Measurements from ENCODE around the gene ACTR8. TPM values are rescaled to one million over a fixed set of nuclear protein-coding genes. Genes with fewer than 3 reads are reported as not detected.

ACTR8 gene
- polyA plus RNA-seq, 1 donor from 2014 or later, result 28.4 TPM

DNA sequence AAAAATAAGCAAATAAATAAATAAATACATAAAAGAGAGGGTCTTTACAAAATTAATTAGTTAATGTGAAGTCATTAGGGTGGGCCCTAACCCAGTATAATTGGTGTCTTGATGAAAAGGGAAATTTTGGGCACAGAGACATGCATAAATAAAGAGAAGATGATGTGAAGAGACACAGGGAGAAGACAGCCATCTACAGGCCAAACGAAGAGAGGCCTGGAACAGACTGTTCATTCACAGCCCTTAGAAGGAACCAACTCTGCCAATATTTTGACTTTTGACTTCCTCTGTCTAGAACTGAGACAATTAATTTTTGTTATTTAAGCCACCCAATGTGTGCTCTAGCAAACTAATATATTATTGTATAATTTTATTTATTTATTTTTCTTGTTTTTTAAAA is 39.3 kb upstream of the ACTR8 start:
- H3K36me3 ChIP-seq (ENCODE audit: insufficient read depth, low read length), result no peaks in the 10 kb centered on the region
- no peak overlapping the region for H3K4me3 ChIP-seq (ENCODE audit: low read length)
- H3F3A ChIP-seq (ENCODE audit: insufficient read depth, low read length, poor library complexity, severe bottlenecking), result no peaks in the 10 kb centered on the region
- no peak overlapping the region for H3K4me2 ChIP-seq (ENCODE audit: low read length)
- no peak overlapping the region for H2AFZ ChIP-seq (ENCODE audit: low read depth, low read length)
- TF ChIP-seq MXI1 (conservative IDR thresholded peaks at IDR 0.05; ENCODE audit: poor library complexity, severe bottlenecking), result no peak
- no peak for TF ChIP-seq POLR2AphosphoS5 (IDR thresholded peaks at IDR 0.05)
- TF ChIP-seq CTCF (IDR thresholded peaks at IDR 0.05; ENCODE audit: poor library complexity, severe bottlenecking), result no peak
- no peak for TF ChIP-seq TAF1 (IDR thresholded peaks at IDR 0.05; ENCODE audit: low read depth)
- TF ChIP-seq RAD21 (conservative IDR thresholded peaks at IDR 0.05), result no peak
- TF ChIP-seq EP300 (conservative IDR thresholded peaks at IDR 0.05; ENCODE audit: poor library complexity, severe bottlenecking), result no peak
- no peak for TF ChIP-seq SMC3 (conservative IDR thresholded peaks at IDR 0.05; ENCODE audit: poor library complexity)
- TF ChIP-seq EZH2 (IDR thresholded peaks at IDR 0.05; ENCODE audit: borderline replicate concordance, insufficient read depth, low read length, poor library complexity, severe bottlenecking), result no peak
- no peak for TF ChIP-seq REST (IDR thresholded peaks at IDR 0.05; ENCODE audit: borderline replicate concordance)
- no peak overlapping the region for H3K9ac ChIP-seq (ENCODE audit: low read length)
- no peaks in the 10 kb centered on the region for H3K27me3 ChIP-seq (ENCODE audit: insufficient read depth, low read depth, low read length)
- H3K79me2 ChIP-seq (replicated peaks; ENCODE audit: insufficient read depth, low read length), result no peaks in the 10 kb centered on the region
- no peak overlapping the region for H3K27ac ChIP-seq (ENCODE audit: low read length)
- no peaks in the 10 kb centered on the region for H3K9me3 ChIP-seq (ENCODE audit: low read length)
- no peaks in the 10 kb centered on the region for H4K20me1 ChIP-seq (ENCODE audit: insufficient read depth)
- H3K9me2 ChIP-seq (ENCODE audit: insufficient read depth, low read length), result no peaks in the 10 kb centered on the region

- TF ChIP-seq POLR2AphosphoS5 (IDR thresholded peaks at IDR 0.05) (no peak), CTCF (IDR thresholded peaks at IDR 0.05; ENCODE audit: poor library complexity, severe bottlenecking) (no peak), TAF1 (IDR thresholded peaks at IDR 0.05; ENCODE audit: low read depth) (no peak), EZH2 (IDR thresholded peaks at IDR 0.05; ENCODE audit: borderline replicate concordance, insufficient read depth, low read length, poor library complexity, severe bottlenecking) (no peak), SMC3 (conservative IDR thresholded peaks at IDR 0.05; ENCODE audit: poor library complexity) (no peak), MXI1 (conservative IDR thresholded peaks at IDR 0.05; ENCODE audit: poor library complexity, severe bottlenecking) (no peak), REST (IDR thresholded peaks at IDR 0.05; ENCODE audit: borderline replicate concordance) (no peak), EP300 (conservative IDR thresholded peaks at IDR 0.05; ENCODE audit: poor library complexity, severe bottlenecking) (no peak), RAD21 (conservative IDR thresholded peaks at IDR 0.05) (no peak)
- no peaks in the 10 kb centered on the region for H3K27me3 ChIP-seq (ENCODE audit: insufficient read depth, low read depth, low read length)
- H3K36me3 ChIP-seq (ENCODE audit: insufficient read depth, low read length), result no peaks in the 10 kb centered on the region
- H3K4me2 ChIP-seq (ENCODE audit: low read length), result no peak overlapping the region
- no peaks in the 10 kb centered on the region for H3K79me2 ChIP-seq (replicated peaks; ENCODE audit: insufficient read depth, low read length)
- H3K9me2 ChIP-seq (ENCODE audit: insufficient read depth, low read length), result no peaks in the 10 kb centered on the region
- no peaks in the 10 kb centered on the region for H3F3A ChIP-seq (ENCODE audit: insufficient read depth, low read length, poor library complexity, severe bottlenecking)
- H2AFZ ChIP-seq (ENCODE audit: low read depth, low read length), result no peak overlapping the region
- H3K9me3 ChIP-seq (ENCODE audit: low read length), result no peaks in the 10 kb centered on the region
- no peak overlapping the region for H3K9ac ChIP-seq (ENCODE audit: low read length)
- no peaks in the 10 kb centered on the region for H4K20me1 ChIP-seq (ENCODE audit: insufficient read depth)
- no peak overlapping the region for H3K27ac ChIP-seq (ENCODE audit: low read length)
- H3K4me3 ChIP-seq (ENCODE audit: low read length), result no peak overlapping the region
Observed at GRCh38 chr3:53919741-53920140, 37.8 kb upstream of the ACTR8 start.

All from neural cell (in vitro differentiated cells).